Mucosa of gallbladder (tissue), 1 donor: ENCODE data around the gene HOXB2. TPM values are rescaled to one million over a fixed set of nuclear protein-coding genes. Genes with fewer than 3 reads are reported as not detected.
"Not testable (repeated sequence)": the region's sequence is repeated elsewhere in the genome, so short reads cannot be mapped to it uniquely, and the experiment has no call there.

Source experiments
- DNase-seq: peaks from one replicate; pipeline ENCODE4 v3.0.0-alpha.2; 2020; ENCODE audit warnings: low spot score
- total RNA-seq: library from RNA; stranded (reverse); gene quantifications from one replicate; pipeline ENCODE4 v1.2.1, GENCODE V29; 2021
- donor health status: DM: no; HTN: no; CAD: no.

Gene HOXB2
- total RNA-seq, 1 donor from 2014 or later = 23.4 TPM

GRCh38 chr17:48514477-48514876, 30.4 kb downstream of the HOXB2 start:
- DNase-seq = no peak

GRCh38 chr17:48513666-48514455, 31.0 kb downstream of the HOXB2 start:
- no peak for DNase-seq

GRCh38 chr17:48513097-48513496, 31.8 kb downstream of the HOXB2 start:
- no peak for DNase-seq

- no peak for DNase-seq
These were observed 33.9 kb downstream of the HOXB2 start for GRCh38 chr17:48510761-48511604.

GRCh38 chr17:48510381-48510760, 34.5 kb downstream of the HOXB2 start:
- DNase-seq = no peak

- not testable (repeated sequence) for DNase-seq
These were observed 35.2 kb downstream of the HOXB2 start for GRCh38 chr17:48509708-48510107.

- no peak for DNase-seq
These were observed 38.7 kb downstream of the HOXB2 start for GRCh38 chr17:48506246-48506645.

- DNase-seq = peak; percentile 18
These were observed 39.1 kb downstream of the HOXB2 start for GRCh38 chr17:48505788-48506187.

- no peak for DNase-seq
These were observed 40.0 kb downstream of the HOXB2 start for GRCh38 chr17:48504953-48505352.

GRCh38 chr17:48503747-48504146, 41.2 kb downstream of the HOXB2 start:
- no peak for DNase-seq

- no peak for DNase-seq
These were observed 42.0 kb downstream of the HOXB2 start for GRCh38 chr17:48502901-48503300.

GRCh38 chr17:48502312-48502711, 42.6 kb downstream of the HOXB2 start:
- no peak for DNase-seq

GRCh38 chr17:48500435-48501426, 44.2 kb downstream of the HOXB2 start:
- DNase-seq = no peak

GRCh38 chr17:48499735-48500434, 45.0 kb downstream of the HOXB2 start:
- no peak for DNase-seq

- no peak for DNase-seq
These were observed 45.7 kb downstream of the HOXB2 start for GRCh38 chr17:48499248-48499647.

GRCh38 chr17:48498164-48498850, 46.6 kb downstream of the HOXB2 start:
- no peak for DNase-seq

- DNase-seq = no peak
These were observed 47.8 kb downstream of the HOXB2 start for GRCh38 chr17:48497103-48497502.

- DNase-seq = no peak
These were observed 50.6 kb downstream of the HOXB2 start for GRCh38 chr17:48494335-48494734.
